Left lung (tissue), 10 donors: ENCODE data around the gene FBXW5. TPM values are rescaled to one million over a fixed set of nuclear protein-coding genes. Genes with fewer than 3 reads are reported as not detected.

Experiments used
- ATAC-seq: fragments of 200-7000 bp; cut with Tn5 transposase; one replicate; pipeline ENCODE4 v1.9.1; 2020; ENCODE audit warnings: moderate library complexity
- DNase-seq, 4 donors: peaks; one replicate each; pipeline ENCODE4 v3.0.0-alpha.2; 2013 to 2020
- H3K27ac ChIP-seq, 2 donors: fragments of 200-600 bp; sonication (generic) in 1 of 2; one replicate each; pipeline versions ENCODE4 v1.5.0 to v1.8.0; 2020 to 2021
- H3K27me3 ChIP-seq, 2 donors: fragments of 200-600 bp; sonication (generic) in 1 of 2; one replicate each; pipeline versions ENCODE4 v1.5.0 to v1.8.0; 2020 to 2021
- H3K36me3 ChIP-seq, 2 donors: fragments of 200-600 bp; sonication (generic) in 1 of 2; one replicate each; pipeline versions ENCODE4 v1.5.0 to v1.8.0; 2020 to 2021
- H3K4me1 ChIP-seq, 2 donors: fragments of 200-600 bp; one replicate each; pipeline ENCODE4 v1.8.0; 2021
- H3K4me3 ChIP-seq, 2 donors: fragments of 200-600 bp; sonication (generic) in 1 of 2; one replicate each; pipeline versions ENCODE4 v1.5.0 to v1.8.0; 2020 to 2021; ENCODE audit warnings: mild to moderate bottlenecking in 1 of 2
- H3K9me3 ChIP-seq, 2 donors: fragments of 200-600 bp; sonication (generic) in 1 of 2; one replicate each; pipeline versions ENCODE4 v1.5.0 to v1.8.0; 2020 to 2021
- intact Hi-C, 2 donors: fragments of 100-400 bp; cut with DNase I; formaldehyde crosslinking; loops; one replicate each; pipeline versions ENCODE4 v1.11.2 to v1.14.2; 2022
- polyA plus RNA-seq, 6 donors: library from polyadenylated mRNA; unstranded; fragments of 120-200 nt; gene quantifications; one replicate each; pipeline ENCODE4 v1.2.1, GENCODE V29; 2013; ENCODE audit not compliant: insufficient read length in 6 of 6
- total RNA-seq, 2 donors: library from RNA; stranded (reverse); fragmentation: NEBNext Ultra II Directional; extraction: Animal tissue kit (Norgen Biotek cat#: 25700); gene quantifications; one replicate each; pipeline ENCODE4 v1.2.1, GENCODE V29; 2021
- TF ChIP-seq, protein P1 (sequence below), 2 donors: fragments of 200-600 bp; sonication (generic) in 1 of 2; IDR thresholded peaks; one replicate each; pipeline versions ENCODE4 v1.5.0 to v1.8.0; 2021; ENCODE audit warnings: antibody characterized with exemption in 2 of 2
- donor health status: DM: no; HTN: yes; CAD: no.
- donor health status: DM: no; HTN: no; CAD: no.

The FBXW5 gene
- total and polyA plus RNA-seq, 8 donors = 33.0 to 111 (median 47.7) TPM

DNA sequence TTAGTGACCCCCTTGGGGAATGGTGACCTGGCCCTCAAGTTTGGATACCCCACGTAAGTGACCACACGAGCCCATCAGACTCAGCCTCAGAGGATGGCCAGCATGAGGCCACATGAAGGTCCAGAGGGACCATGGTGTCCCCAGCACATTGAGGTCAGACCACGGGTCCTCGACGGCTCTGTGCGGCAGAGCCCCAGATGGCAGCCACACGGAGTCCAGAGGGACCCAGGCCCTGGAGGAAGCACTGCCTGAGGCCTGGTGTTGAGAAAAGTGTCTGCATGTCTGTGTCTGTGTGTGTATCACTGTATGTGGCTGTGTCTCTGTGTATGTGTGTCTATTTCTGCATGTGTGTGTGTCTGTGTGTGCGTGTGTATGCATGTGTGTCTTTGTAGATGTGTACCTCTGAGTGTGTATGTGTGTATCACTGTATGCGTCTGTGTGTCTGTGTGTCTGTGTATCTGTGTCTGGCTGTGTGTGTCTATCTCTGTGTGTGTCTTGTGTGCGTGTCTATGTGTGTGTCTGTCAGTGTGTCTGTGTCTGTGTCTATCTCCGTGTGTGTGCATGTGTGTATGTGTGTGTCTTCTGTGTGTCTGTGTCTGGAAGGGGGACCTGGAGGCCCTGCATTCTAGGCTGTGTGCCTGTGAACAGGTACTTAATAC, 39.2 kb upstream of the FBXW5 start:
- Histone ChIP-seq H3K4me1 (peaks cover 0 to 5% of the 10 kb centered on the region in 2 donors), H3K4me3 (no peak overlapping the region), H3K27me3 (peaks cover 24 to 52% of the 10 kb centered on the region in 2 donors), H3K9me3 (no peaks in the 10 kb centered on the region), H3K27ac (no peak overlapping the region), H3K36me3 (no peaks in the 10 kb centered on the region)
- ATAC-seq (no peak), DNase-seq (no peak)
- intact Hi-C loops = no loop called here
- TF ChIP-seq, protein P1, sequence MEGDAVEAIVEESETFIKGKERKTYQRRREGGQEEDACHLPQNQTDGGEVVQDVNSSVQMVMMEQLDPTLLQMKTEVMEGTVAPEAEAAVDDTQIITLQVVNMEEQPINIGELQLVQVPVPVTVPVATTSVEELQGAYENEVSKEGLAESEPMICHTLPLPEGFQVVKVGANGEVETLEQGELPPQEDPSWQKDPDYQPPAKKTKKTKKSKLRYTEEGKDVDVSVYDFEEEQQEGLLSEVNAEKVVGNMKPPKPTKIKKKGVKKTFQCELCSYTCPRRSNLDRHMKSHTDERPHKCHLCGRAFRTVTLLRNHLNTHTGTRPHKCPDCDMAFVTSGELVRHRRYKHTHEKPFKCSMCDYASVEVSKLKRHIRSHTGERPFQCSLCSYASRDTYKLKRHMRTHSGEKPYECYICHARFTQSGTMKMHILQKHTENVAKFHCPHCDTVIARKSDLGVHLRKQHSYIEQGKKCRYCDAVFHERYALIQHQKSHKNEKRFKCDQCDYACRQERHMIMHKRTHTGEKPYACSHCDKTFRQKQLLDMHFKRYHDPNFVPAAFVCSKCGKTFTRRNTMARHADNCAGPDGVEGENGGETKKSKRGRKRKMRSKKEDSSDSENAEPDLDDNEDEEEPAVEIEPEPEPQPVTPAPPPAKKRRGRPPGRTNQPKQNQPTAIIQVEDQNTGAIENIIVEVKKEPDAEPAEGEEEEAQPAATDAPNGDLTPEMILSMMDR (IDR thresholded peaks at IDR 0.05) = no peak

DNA sequence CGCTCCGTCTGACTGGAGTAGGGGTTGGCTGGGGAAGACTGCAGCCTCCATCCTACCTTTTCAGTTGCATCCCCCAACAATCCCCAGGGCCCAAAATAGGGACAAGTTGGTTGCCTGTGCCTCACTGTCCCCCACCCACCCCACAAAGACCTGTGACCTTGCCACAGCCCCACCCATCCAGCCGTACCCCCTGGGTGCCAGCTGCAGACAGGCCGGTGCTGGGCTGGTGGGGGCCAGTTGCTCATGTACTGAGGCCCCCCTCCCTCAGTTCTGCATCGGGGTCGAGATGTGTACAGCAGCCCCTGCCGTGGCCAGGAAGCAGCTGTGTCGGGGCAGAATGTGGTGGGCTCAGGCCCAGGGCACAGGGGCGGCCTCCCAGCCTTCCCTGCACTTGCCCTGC, 38.6 kb upstream of the FBXW5 start:
- H3K27ac ChIP-seq = no peak overlapping the region
- intact Hi-C loops = no loop called here
- no peak overlapping the region for H3K4me3 ChIP-seq
- H3K36me3 ChIP-seq = no peaks in the 10 kb centered on the region
- ATAC-seq (no peak), DNase-seq (no peak)
- H3K27me3 ChIP-seq = peaks cover 24 to 53% of the 10 kb centered on the region in 2 donors
- TF ChIP-seq, protein P1 (IDR thresholded peaks at IDR 0.05) = no peak
- peaks cover 0 to 6% of the 10 kb centered on the region in 2 donors for H3K4me1 ChIP-seq
- no peaks in the 10 kb centered on the region for H3K9me3 ChIP-seq

DNA sequence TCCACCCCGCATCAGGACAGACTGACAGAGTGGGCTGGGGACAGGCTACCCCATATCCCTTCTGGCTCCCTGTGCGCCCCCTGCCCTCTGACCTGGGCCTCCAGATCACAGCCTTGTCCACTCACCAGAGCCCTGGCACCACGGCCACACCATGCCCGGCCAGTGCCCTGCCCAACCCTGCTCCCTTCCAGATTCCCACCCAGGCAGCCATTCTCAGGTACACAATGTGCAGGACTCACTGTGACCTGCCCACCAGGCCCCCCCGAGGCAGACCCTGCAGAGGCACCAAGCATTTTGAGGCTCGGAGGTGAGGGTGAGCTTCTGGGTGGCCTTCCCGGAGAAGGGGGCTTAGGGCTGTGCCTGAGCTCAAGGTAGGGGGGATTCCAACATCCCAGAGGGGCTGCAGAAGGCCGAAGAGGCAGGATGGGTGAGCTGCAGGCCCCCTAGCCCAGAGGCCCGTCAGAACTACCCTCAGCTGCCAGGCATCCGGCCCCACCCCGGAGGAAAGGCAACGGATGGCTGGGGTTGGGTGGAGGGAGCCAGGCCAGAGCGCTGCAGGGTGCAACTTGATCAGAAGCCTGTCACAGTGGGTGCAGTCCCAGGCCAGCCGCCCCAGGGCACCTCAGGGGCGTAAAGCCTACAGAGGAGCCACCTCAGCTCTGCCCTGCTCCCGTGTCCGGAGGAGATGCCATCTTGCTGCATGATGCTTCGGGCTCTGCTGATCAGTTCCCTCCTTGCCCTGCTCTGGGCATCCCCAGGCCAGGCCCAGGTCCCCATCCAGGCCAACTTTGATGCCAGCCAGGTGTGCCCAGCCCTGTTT, 37.9 kb upstream of the FBXW5 start, which contains the start of gene LCNL1:
LCNL1 (plus strand) TSS at position 762 of the 820 bp plus-strand sequence. CDS start 594 bp downstream, outside the sequence.
- Histone ChIP-seq H3K27me3 (peaks cover 24 to 60% of the 10 kb centered on the region in 2 donors), H3K4me1 (peaks cover 3 to 13% of the 10 kb centered on the region in 2 donors), H3K27ac (peak within 1 kb of the TSS; percentile 69 to 78), H3K9me3 (no peaks in the 10 kb centered on the region), H3K36me3 (no peaks in the 10 kb centered on the region), H3K4me3 (no peak within 1 kb of the TSS)
- no peak for DNase-seq
- ATAC-seq = no peak
- intact Hi-C loops = no loop called here
- TF ChIP-seq, protein P1 (IDR thresholded peaks at IDR 0.05) = no peak

DNA sequence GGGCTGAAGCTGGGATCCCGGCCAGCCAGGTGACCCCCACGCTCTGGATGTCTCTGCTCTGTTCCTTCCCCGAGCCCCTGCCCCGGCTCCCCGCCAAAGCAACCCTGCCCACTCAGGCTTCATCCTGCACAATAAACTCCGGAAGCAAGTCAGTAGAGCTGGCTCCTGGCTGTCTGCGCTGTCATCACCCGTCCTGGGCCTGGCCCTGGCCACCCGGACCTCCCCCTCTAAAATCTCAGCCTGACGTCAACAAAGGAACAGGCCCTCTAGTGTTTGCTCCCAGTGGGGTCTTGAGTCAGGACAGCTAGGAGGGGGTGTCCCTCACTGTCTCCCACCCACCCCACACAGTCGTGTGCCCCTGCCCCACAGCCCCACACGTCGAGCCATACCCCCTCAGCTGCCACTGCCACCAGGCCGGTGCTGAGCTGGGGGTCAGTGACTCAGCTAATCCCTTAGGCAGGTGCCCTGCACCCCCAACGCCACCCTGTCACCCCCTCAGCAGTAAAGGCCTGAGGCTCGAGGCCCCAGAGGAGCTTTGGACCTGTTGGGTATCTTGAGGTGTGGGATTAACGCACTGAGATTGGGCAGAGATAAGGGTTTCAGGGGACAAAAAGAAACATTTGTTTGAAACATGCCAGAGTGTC, 37.2 kb upstream of the FBXW5 start:
- no peak overlapping the region for H3K4me3 ChIP-seq
- intact Hi-C loops = no loop called here
- TF ChIP-seq, protein P1 (IDR thresholded peaks at IDR 0.05) = no peak
- H3K4me1 ChIP-seq = peaks cover 9 to 21% of the 10 kb centered on the region in 2 donors
- DNase-seq (no peak), ATAC-seq (no peak)
- no peaks in the 10 kb centered on the region for H3K9me3 ChIP-seq
- H3K27ac ChIP-seq = peak overlapping the region; percentile 69 to 78
- no peaks in the 10 kb centered on the region for H3K36me3 ChIP-seq
- peaks cover 24 to 62% of the 10 kb centered on the region in 2 donors for H3K27me3 ChIP-seq
